IMR-90 (cell line): ENCODE measurements around the gene L3MBTL4. TPM values are rescaled to one million over a fixed set of nuclear protein-coding genes. Genes with fewer than 3 reads are reported as not detected.

Experiments
- ATAC-seq: fragments of 200-7000 bp; cut with Tn5 transposase; 2 replicates; pipeline ENCODE4 v1.9.1; 2020; ENCODE audit warnings: low read depth, mild to moderate bottlenecking, moderate library complexity
- BruUV-seq: library from RNA; stranded (reverse); fragments of 400-500 nt; replicated peaks from 2 replicates; lab custom pipeline; 2021; lab: Mats Ljungman, UMichigan
- CTCF ChIA-PET: fragments of 300-600 bp; formaldehyde crosslinking; extraction: SDS; loops from one replicate; lab custom pipeline; 2021; ENCODE audit warnings: antibody characterized with exemption; lab: Yijun Ruan, JAX
- POLR2A ChIA-PET: fragments of 300-600 bp; sonication (Branson Sonifier 250); formaldehyde crosslinking; loops from one replicate; lab custom pipeline; 2022; ENCODE audit warnings: antibody characterized with exemption; ENCODE audit not compliant: unreplicated experiment; lab: Charles Lee
- DNase-seq: peaks from one replicate; pipeline ENCODE4 v3.0.0; 2013
- H2AFZ ChIP-seq: replicated peaks from 2 replicates; pipeline ENCODE3; 2013; ENCODE audit warnings: low read length, mild to moderate bottlenecking; ENCODE audit not compliant: poor library complexity
- H2AK5ac ChIP-seq: 2 replicates; pipeline ENCODE4 v1.6.1; 2013; ENCODE audit warnings: low read depth, low read length, inconsistent platforms
- H2AK9ac ChIP-seq: replicated peaks from 2 replicates; pipeline ENCODE3; 2013; ENCODE audit warnings: mild to moderate bottlenecking, low read depth, low read length, moderate library complexity; ENCODE audit not compliant: poor library complexity
- H2BK120ac ChIP-seq: 2 replicates; pipeline ENCODE4 v1.6.1; 2013; ENCODE audit warnings: low read depth, low read length, inconsistent platforms
- H2BK15ac ChIP-seq: 3 replicates; pipeline ENCODE4 v1.6.1; 2013; ENCODE audit warnings: low read depth, low read length, inconsistent platforms
- H2BK20ac ChIP-seq: 2 replicates; pipeline ENCODE4 v1.6.1; 2013; ENCODE audit warnings: low read depth, mild to moderate bottlenecking, inconsistent platforms, low read length, moderate library complexity
- H2BK5ac ChIP-seq: 2 replicates; pipeline ENCODE4 v1.6.1; 2013; ENCODE audit warnings: mild to moderate bottlenecking, low read depth, low read length, inconsistent platforms; ENCODE audit not compliant: poor library complexity, severe bottlenecking
- H3K14ac ChIP-seq: replicated peaks from 2 replicates; pipeline ENCODE4 v1.6.1; 2013; ENCODE audit warnings: low read depth, low read length, inconsistent platforms
- H3K18ac ChIP-seq: 2 replicates; pipeline ENCODE4 v1.6.1; 2013; ENCODE audit warnings: low read depth, low read length, control low read depth
- H3K23ac ChIP-seq: 2 replicates; pipeline ENCODE4 v1.6.1; 2013; ENCODE audit warnings: low read depth, low read length, inconsistent platforms
- H3K27ac ChIP-seq: 2 replicates; pipeline ENCODE4 v1.5.1; 2013; ENCODE audit warnings: mild to moderate bottlenecking, control low read depth, low read length; ENCODE audit not compliant: insufficient read depth
- H3K27me3 ChIP-seq: 2 replicates; pipeline ENCODE4 v1.6.1; 2013; ENCODE audit warnings: low read length; ENCODE audit not compliant: control insufficient read depth, insufficient read depth
- H3K36me3 ChIP-seq: 2 replicates; pipeline ENCODE4 v1.6.1; 2013; ENCODE audit warnings: low read length, mixed read lengths; ENCODE audit not compliant: control insufficient read depth, insufficient read depth
- H3K4ac ChIP-seq: 2 replicates; pipeline ENCODE4 v1.6.1; 2013; ENCODE audit warnings: low read depth, low read length, inconsistent platforms
- H3K4me1 ChIP-seq: 2 replicates; pipeline ENCODE4 v1.6.1; 2013; ENCODE audit warnings: low read length, mixed read lengths; ENCODE audit not compliant: control insufficient read depth, insufficient read depth
- H3K4me2 ChIP-seq: 2 replicates; pipeline ENCODE4 v1.6.1; 2013; ENCODE audit warnings: low read depth, mild to moderate bottlenecking, control low read depth, low read length, moderate library complexity
- H3K4me3 ChIP-seq: 2 replicates; pipeline ENCODE4 v1.5.1; 2013; ENCODE audit warnings: low read depth, mild to moderate bottlenecking, control low read depth, low read length, moderate library complexity; ENCODE audit not compliant: insufficient read depth
- H3K56ac ChIP-seq: 2 replicates; pipeline ENCODE4 v1.6.1; 2013; ENCODE audit warnings: low read length, inconsistent platforms; ENCODE audit not compliant: insufficient read depth; ENCODE audit errors: extremely low read depth
- H3K79me1 ChIP-seq, 2 experiments: 2 replicates each; pipeline ENCODE4 v1.6.1; 2013; ENCODE audit warnings: low read length in 2 of 2, inconsistent platforms in 1 of 2, low read depth in 1 of 2
- H3K9ac ChIP-seq: 2 replicates; pipeline ENCODE4 v1.6.1; 2013; ENCODE audit warnings: low read depth, low read length, control low read depth
- H3K9me1 ChIP-seq: 2 replicates; pipeline ENCODE4 v1.6.1; 2013; ENCODE audit warnings: low read length, inconsistent platforms; ENCODE audit not compliant: insufficient read depth
- H3K9me3 ChIP-seq: 2 replicates; pipeline ENCODE4 v1.6.1; 2013; ENCODE audit warnings: low read length; ENCODE audit not compliant: control insufficient read depth, insufficient read depth
- H4K20me1 ChIP-seq: 2 replicates; pipeline ENCODE4 v1.6.1; 2013; ENCODE audit warnings: low read length, inconsistent platforms; ENCODE audit not compliant: insufficient read depth
- H4K5ac ChIP-seq: 2 replicates; pipeline ENCODE4 v1.6.1; 2013; ENCODE audit warnings: mild to moderate bottlenecking, low read depth, low read length, control low read depth
- H4K8ac ChIP-seq, 2 experiments: 2 replicates each; pipeline ENCODE4 v1.6.1; 2013; ENCODE audit warnings: low read depth in 2 of 2, low read length in 2 of 2, control low read depth in 1 of 2, inconsistent platforms in 1 of 2
- H4K91ac ChIP-seq: 2 replicates; pipeline ENCODE4 v1.6.1; 2013; ENCODE audit warnings: low read depth, low read length, inconsistent platforms; ENCODE audit not compliant: insufficient read depth
- BHLHE40 ChIP-seq: fragments of 150-350 bp; IDR thresholded peaks from 2 replicates; pipeline ENCODE4 v1.6.1; 2016; ENCODE audit warnings: mild to moderate bottlenecking, low read depth, low read length
- CEBPB ChIP-seq: IDR thresholded peaks from 2 replicates; pipeline ENCODE4 v1.6.1; 2012; ENCODE audit warnings: low read depth, low read length, improper control_type of control experiment
- CHD1 ChIP-seq: IDR thresholded peaks from 2 replicates; pipeline ENCODE4 v1.6.1; 2012; ENCODE audit warnings: low read depth, low read length, improper control_type of control experiment
- MAFK ChIP-seq: IDR thresholded peaks from 2 replicates; pipeline ENCODE4 v1.6.1; 2012; ENCODE audit warnings: low read depth, low read length, improper control_type of control experiment
- MAZ ChIP-seq: IDR thresholded peaks from 2 replicates; pipeline ENCODE4 v1.6.1; 2012; ENCODE audit warnings: low read depth, mild to moderate bottlenecking, low read length, improper control_type of control experiment, moderate library complexity, borderline replicate concordance
- MXI1 ChIP-seq: IDR thresholded peaks from 2 replicates; pipeline ENCODE4 v1.6.1; 2012; ENCODE audit warnings: low read depth, mild to moderate bottlenecking, low read length, moderate library complexity, borderline replicate concordance
- NFE2L2 ChIP-seq: fragments of 150-350 bp; IDR thresholded peaks from 2 replicates; pipeline ENCODE4 v1.6.1; 2016; ENCODE audit warnings: low read depth, mild to moderate bottlenecking, low read length
- RAD21 ChIP-seq: IDR thresholded peaks from 2 replicates; pipeline ENCODE4 v1.6.1; 2012; ENCODE audit warnings: low read length, improper control_type of control experiment
- RCOR1 ChIP-seq: IDR thresholded peaks from 2 replicates; pipeline ENCODE4 v1.6.1; 2012; ENCODE audit warnings: mild to moderate bottlenecking, low read length, improper control_type of control experiment; ENCODE audit not compliant: insufficient replicate concordance
- RFX5 ChIP-seq: IDR thresholded peaks from 2 replicates; pipeline ENCODE4 v1.8.0; 2012; ENCODE audit warnings: low read depth, mild to moderate bottlenecking, low read length, moderate library complexity
- SMC3 ChIP-seq: fragments of 150-350 bp; IDR thresholded peaks from 2 replicates; pipeline ENCODE4 v1.6.1; 2016; ENCODE audit warnings: low read depth, mild to moderate bottlenecking, antibody characterized with exemption, low read length, moderate library complexity
- WGBS, 2 experiments: methylation state at CpG; one replicate each; pipeline versions ENCODE4 v1.1.5 to v1.1.7; 2013; ENCODE audit warnings: missing lambda C conversion rate in 2 of 2; ENCODE audit not compliant: insufficient read length in 1 of 2; ENCODE audit errors: extremely low coverage in 2 of 2; 5-methylcytosine and 5-hydroxymethylcytosine counted together
- dilution Hi-C: fragments of 300-500 bp; cut with HindIII; formaldehyde crosslinking; loops from one replicate; pipeline ENCODE4 v1.14.3; 2018; ENCODE audit warnings: low sequenced_read_pairs; ENCODE audit not compliant: unreplicated experiment
- in situ Hi-C: fragments of 300-500 bp; cut with MboI; formaldehyde crosslinking; loops from 3 replicates; pipeline ENCODE4 v1.14.3; 2019; ENCODE audit warnings: low sequenced_read_pairs, inconsistent platforms, mixed read lengths
- intact Hi-C: fragments of 100-400 bp; cut with micrococcal nuclease; formaldehyde crosslinking; loops from 2 replicates; pipeline ENCODE4 v1.10.0; 2022
- polyA plus RNA-seq, 3 experiments: library from polyadenylated mRNA; depleted of rRNA; stranded (reverse); fragments of >200 nt; gene quantifications; 2 replicates each; pipeline ENCODE4 v1.2.3, GENCODE V29; 2012; ENCODE audit warnings: low replicate concordance in 1 of 3
- total RNA-seq: library from RNA; depleted of rRNA; stranded (reverse); fragments of >200 nt; gene quantifications from 2 replicates; pipeline ENCODE4 v1.2.3, GENCODE V29; 2012
- TF ChIP-seq, protein P1 (sequence below): fragments of 150-350 bp; IDR thresholded peaks from 2 replicates; pipeline ENCODE4 v1.6.1; 2017; ENCODE audit warnings: mild to moderate bottlenecking, antibody characterized with exemption, low read length, low read depth
- TF ChIP-seq, protein P2 (sequence below): conservative IDR thresholded peaks from 2 replicates; pipeline ENCODE4 v1.5.1; 2012; ENCODE audit warnings: mild to moderate bottlenecking, low read depth, low read length, improper control_type of control experiment
- TF ChIP-seq, protein P3 (sequence below): fragments of 150-350 bp; IDR thresholded peaks from 2 replicates; pipeline ENCODE4 v1.6.1; 2016; ENCODE audit warnings: low read depth, mild to moderate bottlenecking, low read length, moderate library complexity, borderline replicate concordance

The L3MBTL4 gene
- total and polyA plus RNA-seq, 2 of the 4 experiments (the other 2 are of a cell fraction) = under 0.01 to 0.02 TPM

DNA sequence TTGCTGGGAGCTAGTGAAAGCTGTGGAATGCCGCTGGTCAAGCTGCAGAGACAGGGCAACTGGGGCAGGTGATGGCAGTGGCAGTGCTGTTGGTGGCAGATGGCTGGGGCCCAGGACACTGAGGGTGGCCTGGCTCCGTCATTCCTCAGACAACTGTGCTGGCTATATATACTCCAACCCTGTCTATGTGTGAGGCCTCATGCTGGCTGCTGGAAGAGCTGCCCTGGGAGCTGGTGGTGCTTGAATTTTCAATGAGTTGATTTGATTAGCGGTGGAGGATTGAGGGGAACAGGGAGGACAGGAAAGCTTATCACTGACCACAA lies 452.9 kb downstream of the L3MBTL4 start:
- no peaks in the 10 kb centered on the region for H3K4me1 ChIP-seq
- no peak overlapping the region for H3K4me2 ChIP-seq
- H3K79me1 ChIP-seq = no peaks in the 10 kb centered on the region
- in situ Hi-C loops = no loop called here
- intact Hi-C loops = no loop called here
- no TSS peak for BruUV-seq
- H3K14ac ChIP-seq = no peak overlapping the region
- WGBS, 2 experiments = no CpG with 5 or more reads among the region's 3 CpGs
- no peak overlapping the region for H4K5ac ChIP-seq
- H4K20me1 ChIP-seq = no peaks in the 10 kb centered on the region
- H3K36me3 ChIP-seq = no peaks in the 10 kb centered on the region
- H3K4me3 ChIP-seq = no peak overlapping the region
- ATAC-seq (no peak), DNase-seq (no peak)
- H3K9me3 ChIP-seq = no peaks in the 10 kb centered on the region
- H2AK9ac ChIP-seq = no peak overlapping the region
- H3K18ac ChIP-seq = no peak overlapping the region
- H3K4ac ChIP-seq = no peak overlapping the region
- dilution Hi-C loops = no loop called here
- ChIA-PET CTCF (no interaction called here), POLR2A (no interaction called here)
- H3K23ac ChIP-seq = no peak overlapping the region
- H2AK5ac ChIP-seq = no peak overlapping the region
- H2BK15ac ChIP-seq = no peak overlapping the region
- no peak overlapping the region for H2BK20ac ChIP-seq
- H3K27ac ChIP-seq = no peak overlapping the region
- H3K9ac ChIP-seq = no peak overlapping the region
- no peak overlapping the region for H4K8ac ChIP-seq
- H3K9me1 ChIP-seq = no peaks in the 10 kb centered on the region
- H4K91ac ChIP-seq = no peak overlapping the region
- no peak overlapping the region for H2BK120ac ChIP-seq
- no peak overlapping the region for H3K56ac ChIP-seq
- H2BK5ac ChIP-seq = no peak overlapping the region
- H3K27me3 ChIP-seq = peaks cover 5% of the 10 kb centered on the region; the same call in 1 of the 2 replicates
- H2AFZ ChIP-seq = no peak overlapping the region
- TF ChIP-seq, protein P1, sequence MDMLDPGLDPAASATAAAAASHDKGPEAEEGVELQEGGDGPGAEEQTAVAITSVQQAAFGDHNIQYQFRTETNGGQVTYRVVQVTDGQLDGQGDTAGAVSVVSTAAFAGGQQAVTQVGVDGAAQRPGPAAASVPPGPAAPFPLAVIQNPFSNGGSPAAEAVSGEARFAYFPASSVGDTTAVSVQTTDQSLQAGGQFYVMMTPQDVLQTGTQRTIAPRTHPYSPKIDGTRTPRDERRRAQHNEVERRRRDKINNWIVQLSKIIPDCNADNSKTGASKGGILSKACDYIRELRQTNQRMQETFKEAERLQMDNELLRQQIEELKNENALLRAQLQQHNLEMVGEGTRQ = no peak
- TF ChIP-seq MAFK = no peak
- TF ChIP-seq MXI1 = no peak
- TF ChIP-seq SMC3 = no peak
- TF ChIP-seq MAZ = no peak
- no peak for TF ChIP-seq RFX5
- no peak for TF ChIP-seq RCOR1
- TF ChIP-seq CEBPB = no peak
- no peak for TF ChIP-seq CHD1
- no peak for TF ChIP-seq BHLHE40
- TF ChIP-seq, protein P2, sequence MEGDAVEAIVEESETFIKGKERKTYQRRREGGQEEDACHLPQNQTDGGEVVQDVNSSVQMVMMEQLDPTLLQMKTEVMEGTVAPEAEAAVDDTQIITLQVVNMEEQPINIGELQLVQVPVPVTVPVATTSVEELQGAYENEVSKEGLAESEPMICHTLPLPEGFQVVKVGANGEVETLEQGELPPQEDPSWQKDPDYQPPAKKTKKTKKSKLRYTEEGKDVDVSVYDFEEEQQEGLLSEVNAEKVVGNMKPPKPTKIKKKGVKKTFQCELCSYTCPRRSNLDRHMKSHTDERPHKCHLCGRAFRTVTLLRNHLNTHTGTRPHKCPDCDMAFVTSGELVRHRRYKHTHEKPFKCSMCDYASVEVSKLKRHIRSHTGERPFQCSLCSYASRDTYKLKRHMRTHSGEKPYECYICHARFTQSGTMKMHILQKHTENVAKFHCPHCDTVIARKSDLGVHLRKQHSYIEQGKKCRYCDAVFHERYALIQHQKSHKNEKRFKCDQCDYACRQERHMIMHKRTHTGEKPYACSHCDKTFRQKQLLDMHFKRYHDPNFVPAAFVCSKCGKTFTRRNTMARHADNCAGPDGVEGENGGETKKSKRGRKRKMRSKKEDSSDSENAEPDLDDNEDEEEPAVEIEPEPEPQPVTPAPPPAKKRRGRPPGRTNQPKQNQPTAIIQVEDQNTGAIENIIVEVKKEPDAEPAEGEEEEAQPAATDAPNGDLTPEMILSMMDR = no peak
- no peak for TF ChIP-seq NFE2L2
- TF ChIP-seq RAD21 = no peak
- TF ChIP-seq, protein P3, sequence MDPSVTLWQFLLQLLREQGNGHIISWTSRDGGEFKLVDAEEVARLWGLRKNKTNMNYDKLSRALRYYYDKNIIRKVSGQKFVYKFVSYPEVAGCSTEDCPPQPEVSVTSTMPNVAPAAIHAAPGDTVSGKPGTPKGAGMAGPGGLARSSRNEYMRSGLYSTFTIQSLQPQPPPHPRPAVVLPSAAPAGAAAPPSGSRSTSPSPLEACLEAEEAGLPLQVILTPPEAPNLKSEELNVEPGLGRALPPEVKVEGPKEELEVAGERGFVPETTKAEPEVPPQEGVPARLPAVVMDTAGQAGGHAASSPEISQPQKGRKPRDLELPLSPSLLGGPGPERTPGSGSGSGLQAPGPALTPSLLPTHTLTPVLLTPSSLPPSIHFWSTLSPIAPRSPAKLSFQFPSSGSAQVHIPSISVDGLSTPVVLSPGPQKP = no peak
